H4 (cell line): ENCODE data around the gene BTBD2. TPM values are rescaled to one million over a fixed set of nuclear protein-coding genes. Genes with fewer than 3 reads are reported as not detected.

Source experiments
- DNase-seq: peaks from one replicate; pipeline ENCODE4 v3.0.0-alpha.2; 2015; ENCODE audit warnings: low spot score
- total RNA-seq: library from RNA; depleted of rRNA; stranded (reverse); fragments of >200 nt; shearing (Covaris generic); gene quantifications from 2 replicates; pipeline ENCODE4 v1.2.3, GENCODE V29; 2014

Gene BTBD2
- total RNA-seq, 1 experiment from 2014 or later = 37.6 TPM

GRCh38 chr19:2050991-2051772, 35.7 kb upstream of the BTBD2 start, which contains the start of gene MKNK2:
MKNK2 (minus strand) TSS chr19:2051244; CDS start chr19:2050851, 393 bp downstream.
- peak; percentile 69 for DNase-seq

DNA sequence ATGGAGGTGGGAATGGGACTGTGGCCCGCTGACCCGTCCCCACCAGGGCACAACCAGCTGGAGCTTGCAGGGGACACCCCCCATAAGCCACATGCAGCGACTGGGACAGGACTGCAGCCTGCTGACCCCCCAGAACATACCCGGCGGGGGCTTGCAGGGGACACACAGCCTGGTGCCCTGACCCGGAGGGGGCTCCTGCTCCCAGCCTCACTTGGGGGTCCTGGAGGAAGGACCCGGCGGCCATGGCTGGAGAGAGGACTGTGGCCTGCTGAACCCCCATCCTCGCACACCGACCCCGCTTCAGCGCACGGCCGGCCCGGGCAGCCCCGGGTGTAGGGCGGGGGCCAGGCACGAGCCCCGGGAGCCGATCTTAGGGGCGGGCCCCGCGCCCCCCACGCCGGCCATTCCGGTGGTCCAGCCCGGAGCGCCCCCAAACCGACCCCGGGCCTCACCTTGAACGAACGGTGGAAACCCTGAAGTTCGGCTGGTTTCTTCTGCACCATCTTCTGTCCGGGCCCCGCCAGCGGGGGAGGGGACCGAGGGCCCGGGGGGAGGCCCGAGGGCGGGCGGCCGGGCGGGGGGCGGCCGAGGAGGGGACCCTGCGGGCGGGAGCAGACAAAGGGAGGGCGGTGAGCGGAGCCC, 35.0 kb upstream of the BTBD2 start:
- no peak for DNase-seq

DNA sequence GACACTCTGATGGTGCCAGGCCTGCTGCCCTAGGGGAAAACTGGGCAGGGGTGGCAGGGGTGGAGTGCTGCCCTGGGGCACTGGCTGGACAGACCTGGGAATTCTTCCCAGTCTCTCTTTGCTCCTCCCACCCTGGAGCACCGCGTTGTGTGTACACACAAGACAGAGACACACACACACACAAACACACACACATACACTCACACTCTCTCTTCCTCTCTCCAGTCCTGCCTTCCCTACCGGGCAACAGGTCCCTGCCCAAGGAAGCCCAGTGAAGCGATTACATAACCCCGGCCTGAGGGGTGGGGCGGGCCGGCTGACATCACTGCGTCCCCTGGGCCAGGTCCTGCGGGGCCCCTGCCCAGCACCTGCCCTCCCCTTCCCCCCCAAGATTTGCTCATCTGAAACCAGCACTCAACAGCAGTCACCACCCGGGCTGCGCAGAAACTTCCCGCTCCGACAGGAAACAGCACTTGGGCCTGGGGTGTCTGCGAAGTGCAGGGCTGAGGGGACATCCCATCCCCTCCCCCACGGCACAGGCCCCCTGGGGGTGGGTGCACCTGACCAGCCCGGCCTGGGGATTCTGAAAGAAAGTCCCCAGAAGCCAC, 34.3 kb upstream of the BTBD2 start:
- DNase-seq = peak; percentile 84

DNA sequence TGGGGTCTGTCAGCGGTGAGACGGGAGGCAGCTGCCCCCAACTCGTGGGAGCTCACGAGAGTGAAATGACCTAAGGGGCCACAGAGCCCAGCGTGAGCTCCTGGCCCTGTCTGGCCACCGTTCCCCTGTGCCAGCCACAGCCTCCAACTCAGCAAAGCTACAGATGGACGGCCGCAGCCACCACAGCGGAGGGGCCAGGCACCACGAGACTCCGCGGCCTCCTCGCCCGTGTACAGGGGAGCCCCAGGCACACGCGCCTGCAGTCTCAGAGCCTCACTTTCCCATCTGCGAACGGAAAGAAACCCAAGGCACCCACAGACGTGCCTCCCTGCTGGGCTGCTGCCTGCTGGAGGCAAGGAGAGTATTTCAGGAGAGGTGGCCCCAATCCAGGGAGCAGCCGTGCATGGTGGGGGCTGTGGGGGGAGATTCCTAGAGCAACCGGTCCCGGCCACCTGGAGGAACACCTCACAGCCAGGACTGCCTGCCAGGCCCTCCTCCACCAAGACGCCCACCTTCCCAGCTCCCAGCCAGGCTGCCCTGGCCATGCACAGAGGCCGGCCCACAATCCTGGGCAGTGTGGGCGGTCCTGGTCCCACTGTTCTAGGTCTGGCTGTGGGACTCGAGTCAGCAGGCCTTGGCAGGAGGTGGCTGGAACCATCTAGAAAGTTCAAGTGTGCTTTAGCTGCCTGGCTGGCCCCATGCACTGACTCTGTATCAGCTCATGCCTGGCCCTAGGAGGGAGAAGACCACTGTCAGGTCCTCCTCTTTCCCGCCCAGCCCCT, 33.6 kb upstream of the BTBD2 start:
- DNase-seq = no peak

DNA sequence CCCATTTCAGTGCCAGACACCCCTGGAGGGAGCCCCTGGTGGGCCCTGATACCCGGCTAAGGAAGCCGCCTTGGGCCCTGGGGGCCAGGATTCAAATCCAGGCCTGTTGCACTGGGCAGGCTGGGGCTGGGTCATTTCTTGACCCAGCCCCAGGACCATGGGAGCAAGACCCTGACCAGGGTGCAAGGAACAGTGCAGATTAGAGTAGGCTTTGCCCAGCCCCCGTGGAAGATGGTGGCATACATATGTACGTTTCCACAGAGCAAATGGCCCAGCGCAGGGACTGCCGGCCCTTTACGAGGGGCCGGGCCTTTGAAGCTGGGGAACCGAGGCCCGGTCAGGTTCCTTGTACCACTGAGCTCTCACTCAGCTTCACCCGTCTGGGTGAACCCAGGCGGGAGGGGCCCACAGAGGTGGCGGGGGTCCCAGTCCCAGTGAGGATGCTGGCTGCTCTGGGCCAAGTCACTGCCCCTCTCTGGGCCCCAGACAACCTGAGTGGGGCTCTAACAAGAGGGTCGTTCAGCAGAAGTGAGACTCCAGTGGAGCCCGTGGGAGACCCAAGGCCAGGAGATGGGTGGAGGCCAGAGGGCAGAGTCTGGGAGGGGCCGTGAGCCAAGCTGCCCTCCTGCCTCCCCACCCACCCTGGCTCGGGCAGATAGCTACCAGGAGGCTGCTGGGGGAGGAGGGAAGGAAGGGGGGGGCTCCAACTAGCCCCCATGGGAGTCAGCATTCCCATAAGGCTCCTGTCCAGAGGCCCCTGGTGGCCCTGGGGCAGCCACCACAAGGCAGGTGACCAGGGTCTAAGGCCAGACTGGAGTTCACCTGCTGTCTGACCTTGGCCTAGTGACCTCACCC, 32.8 kb upstream of the BTBD2 start:
- DNase-seq = no peak

- no peak for DNase-seq
Measured at GRCh38 chr19:2047449-2048103, 32.1 kb upstream of the BTBD2 start.

- no peak for DNase-seq
Measured at GRCh38 chr19:2047076-2047448, 31.5 kb upstream of the BTBD2 start.

DNA sequence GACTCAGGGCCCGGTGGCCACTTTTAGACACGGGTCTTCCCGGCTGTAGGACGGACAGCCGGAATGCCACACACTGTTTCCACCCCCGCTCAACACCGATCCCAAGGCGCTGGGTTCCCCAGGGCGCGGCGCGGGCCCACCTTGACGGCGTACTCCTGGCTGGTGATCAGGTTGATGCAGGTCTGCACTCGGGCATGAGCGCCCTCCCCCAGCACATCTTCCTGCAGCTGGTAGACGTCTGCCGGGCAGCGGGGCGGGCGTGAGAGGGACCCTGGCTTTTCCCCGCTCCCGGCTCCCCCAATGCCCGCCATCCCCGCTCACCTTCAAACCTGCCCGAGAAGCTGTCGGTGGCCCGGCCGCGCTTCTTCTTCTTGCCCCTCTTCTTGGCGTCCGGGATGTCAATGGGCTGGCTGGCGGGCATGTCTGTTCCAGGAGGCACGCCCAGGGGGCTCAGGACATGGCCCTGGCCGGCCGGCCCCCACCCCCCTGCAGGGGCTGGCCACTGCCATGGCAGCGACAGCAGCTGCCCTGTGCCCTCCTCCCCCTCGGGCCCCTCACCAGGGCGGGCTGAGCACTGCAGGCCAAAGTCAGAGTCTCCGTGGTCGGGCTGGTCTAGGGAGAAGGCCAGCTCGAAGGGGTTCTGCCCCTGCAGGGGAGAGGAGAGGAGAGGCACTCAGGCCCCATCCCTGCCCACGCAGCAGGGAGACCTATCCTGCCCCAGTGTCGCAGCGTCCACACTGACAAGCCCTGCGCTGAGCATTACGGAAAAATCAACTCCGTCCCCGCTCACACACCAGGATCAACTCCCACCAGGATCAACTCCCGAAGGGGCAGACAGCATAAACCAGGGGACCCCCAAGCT, 30.8 kb upstream of the BTBD2 start:
- DNase-seq = no peak

- no peak for DNase-seq
Measured at GRCh38 chr19:2045501-2046045, 30.1 kb upstream of the BTBD2 start.

- DNase-seq = no peak
Measured at GRCh38 chr19:2044709-2045500, 29.4 kb upstream of the BTBD2 start.

DNA sequence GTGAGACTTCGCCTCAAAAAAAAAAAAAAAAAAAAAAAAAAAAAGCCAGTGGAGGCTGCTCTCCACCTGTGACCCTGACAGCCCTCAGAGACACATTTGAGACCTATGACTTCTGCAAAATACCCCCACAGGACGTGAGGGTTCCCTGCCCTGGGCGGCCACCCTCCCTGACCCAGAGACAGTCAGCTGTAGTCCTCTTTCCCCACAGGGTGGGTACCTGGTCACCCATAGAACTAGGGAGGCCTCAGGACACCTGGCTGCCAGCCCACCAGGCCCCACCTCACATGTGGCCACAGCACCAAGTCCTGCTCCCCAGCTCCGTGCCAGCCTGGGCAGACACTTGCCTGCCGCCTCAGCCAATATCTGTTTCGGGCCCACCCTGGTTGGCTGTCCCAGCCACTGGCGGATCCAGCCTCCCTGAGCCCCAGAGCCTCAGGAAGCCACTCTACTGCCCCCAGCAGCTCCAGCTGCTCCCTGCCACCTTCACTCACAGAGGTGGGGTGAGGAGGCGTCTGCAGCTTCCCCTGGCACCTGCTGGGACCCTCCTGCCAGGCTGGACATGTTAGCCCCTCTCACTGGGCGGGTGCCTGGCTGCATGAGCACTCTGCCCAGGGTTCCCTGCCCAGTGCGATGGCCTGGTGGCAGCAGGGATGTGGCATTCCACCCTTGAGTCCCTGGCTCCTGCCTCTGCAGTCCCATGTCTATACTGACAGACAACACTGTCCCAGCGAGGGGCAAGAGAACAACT, 28.6 kb upstream of the BTBD2 start:
- DNase-seq = no peak

DNA sequence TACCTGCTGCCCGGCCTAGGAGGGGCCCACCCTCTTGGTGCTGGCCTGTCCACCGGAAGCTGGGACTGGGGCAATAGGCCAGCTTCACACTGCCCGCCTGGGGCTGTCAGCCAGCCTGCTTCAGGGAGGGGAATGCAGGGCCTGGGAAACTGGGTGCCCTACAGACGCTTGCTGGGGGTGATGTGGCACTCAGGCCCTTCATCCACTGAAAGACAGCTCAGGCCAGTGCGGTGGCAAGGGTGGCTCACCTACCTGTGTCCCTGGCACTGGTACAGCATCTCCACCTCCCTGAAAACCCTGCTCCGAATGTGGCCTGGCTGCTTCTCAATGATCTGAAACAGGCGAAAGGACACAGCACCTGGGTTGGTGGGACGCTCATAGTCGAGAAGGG, 27.7 kb upstream of the BTBD2 start:
- no peak for DNase-seq

- no peak for DNase-seq
Measured at GRCh38 chr19:2042485-2043250, 27.2 kb upstream of the BTBD2 start.

DNA sequence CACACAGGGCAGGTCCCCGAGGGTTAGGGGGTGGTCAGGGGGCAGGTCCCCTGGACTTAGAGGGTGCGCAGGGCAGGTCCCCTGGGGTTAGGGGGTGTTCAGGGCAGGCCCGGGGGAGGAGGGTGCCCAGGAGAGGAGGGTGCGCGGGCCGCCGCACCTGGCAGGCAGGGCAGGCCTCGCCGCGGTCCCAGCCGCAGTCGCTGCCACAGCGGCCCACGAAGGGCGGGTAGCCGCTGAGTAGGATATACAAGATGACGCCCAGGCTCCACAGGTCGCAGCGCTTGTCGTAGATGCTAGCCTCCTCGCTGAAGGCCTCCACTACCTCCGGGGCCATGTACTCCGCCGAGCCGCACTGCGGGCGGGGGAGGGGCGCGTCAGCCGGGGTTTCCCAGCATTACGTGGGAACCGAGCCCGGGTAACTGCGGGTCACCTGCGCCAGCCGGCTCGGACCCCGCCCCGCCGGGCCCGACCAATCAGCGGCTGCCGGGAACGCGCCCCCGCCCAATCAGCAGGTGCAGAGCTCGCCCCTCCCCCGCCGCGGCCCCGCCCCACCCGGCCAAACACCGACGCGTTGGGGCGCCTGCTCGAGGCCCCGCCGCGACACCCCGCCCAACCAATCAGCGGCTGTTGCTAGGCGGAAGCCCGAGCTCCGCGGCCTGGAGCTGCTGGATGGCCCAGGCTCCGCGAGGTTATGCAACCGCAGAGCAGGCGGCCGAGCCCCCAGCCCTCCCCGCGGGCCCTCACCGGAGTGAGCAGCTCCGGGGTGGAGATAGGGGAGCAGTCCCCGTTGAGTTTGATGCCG, 26.4 kb upstream of the BTBD2 start:
- no peak for DNase-seq

DNA sequence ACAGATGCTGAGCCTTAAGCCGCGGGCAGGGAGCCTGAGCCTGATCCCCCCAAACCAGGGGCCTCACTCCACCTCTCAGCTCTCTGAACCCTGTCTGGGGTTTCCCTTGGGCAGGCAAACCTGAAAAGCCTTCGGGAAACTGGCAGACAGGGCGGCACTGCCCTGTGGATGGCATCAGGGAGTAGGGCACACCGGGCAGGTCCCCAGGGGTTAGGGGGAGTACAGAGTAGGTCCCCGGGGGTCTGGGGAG, 25.8 kb upstream of the BTBD2 start:
- DNase-seq = no peak

DNA sequence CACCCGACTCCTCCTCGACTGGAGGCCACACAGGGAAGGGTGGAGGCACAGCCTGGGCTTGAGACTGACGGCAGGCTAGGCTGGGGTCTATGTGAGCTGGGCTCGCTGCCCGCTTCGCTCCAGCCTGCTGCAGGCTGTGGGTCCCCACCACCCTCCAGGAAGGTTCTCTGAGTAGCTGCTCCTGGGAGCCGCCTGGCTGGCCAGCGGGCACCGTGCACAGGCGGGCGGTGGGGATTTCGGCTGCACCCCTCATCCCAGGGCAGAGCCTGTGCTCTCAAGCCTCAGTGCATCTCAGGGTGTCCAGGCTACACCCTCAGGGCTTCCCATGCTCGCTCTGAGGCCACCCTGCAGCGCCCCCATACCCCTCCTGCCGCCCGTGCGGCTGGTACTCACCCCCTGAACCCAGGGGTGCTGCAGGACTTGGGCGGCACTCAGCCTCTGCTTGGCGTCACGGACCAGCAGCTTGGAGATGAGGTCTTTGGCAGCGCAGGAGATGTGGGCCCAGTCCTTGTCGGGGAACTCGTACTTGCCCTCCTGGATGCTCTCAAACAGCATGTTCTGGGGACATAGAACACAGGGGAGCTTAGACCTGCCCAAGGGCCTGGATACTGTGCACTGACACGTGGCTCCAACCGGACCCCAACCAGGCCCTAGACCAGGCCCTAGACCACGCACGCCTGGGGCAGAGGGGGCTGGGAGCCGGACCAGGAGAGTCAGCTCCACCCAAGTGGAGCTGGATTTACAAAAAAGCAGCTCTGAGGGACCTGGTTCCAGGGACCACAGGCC, 25.3 kb upstream of the BTBD2 start:
- DNase-seq = no peak
